TTC549 (cell line): ENCODE data around the gene CDK5.

ENCODE experiments used
- FAIRE-seq: peaks from 2 replicates; lab custom pipeline; 2012; peaks lifted over from hg19 to GRCh38; lab: Jason Lieb, UNC

CDK5 gene

DNA sequence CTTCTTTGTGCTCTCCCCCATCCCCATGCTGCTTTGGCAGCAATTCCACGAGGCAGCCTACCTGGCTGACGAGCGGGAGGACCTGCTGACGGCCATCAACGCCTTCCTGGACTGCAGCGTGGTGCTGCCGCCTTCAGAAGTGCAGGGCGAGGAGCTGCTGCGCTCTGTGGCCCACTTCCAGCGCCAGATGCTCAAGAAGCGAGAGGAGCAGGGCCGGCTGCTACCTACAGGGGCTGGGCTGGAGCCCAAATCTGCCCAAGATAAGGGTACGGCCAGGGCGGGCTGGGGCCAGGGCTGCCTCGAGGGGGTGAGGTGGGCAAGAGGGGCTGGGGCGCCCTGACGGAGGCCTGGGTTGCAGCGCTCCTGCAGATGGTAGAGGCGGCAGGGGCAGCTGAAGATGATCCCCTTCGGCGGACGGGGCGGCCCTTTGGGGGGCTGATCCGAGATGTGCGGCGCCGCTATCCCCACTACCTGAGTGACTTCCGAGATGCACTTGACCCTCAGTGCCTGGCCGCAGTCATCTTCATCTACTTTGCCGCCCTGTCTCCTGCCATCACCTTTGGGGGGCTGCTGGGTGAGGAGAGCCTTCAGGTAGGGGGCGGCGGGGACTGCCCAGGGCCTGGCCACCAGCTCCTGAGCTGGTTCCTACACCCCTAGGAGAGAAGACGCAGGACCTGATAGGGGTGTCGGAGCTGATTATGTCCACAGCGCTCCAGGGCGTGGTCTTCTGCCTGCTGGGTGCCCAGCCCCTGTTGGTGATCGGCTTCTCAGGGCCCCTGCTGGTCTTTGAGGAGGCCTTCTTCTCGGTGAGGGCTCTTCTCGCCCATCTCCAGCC lies 13.6 kb upstream of the CDK5 start:
- no peak for FAIRE-seq

DNA sequence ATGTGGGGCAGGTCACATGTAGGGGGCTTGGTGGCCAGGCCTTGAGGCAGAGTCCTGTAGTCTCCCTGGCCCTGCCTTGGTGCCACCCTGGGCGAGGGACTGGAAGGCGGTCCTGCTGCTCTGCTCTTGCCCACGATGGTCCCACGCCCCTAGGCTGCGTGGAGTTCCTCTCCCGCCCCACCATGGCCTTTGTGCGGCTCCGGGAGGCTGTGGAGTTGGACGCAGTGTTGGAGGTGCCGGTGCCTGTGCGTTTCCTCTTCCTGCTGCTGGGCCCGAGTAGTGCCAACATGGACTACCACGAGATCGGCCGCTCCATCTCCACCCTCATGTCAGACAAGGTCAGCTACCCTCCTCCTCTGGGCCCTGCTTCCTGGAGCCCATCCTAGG lies 12.9 kb upstream of the CDK5 start:
- FAIRE-seq: no peak

DNA sequence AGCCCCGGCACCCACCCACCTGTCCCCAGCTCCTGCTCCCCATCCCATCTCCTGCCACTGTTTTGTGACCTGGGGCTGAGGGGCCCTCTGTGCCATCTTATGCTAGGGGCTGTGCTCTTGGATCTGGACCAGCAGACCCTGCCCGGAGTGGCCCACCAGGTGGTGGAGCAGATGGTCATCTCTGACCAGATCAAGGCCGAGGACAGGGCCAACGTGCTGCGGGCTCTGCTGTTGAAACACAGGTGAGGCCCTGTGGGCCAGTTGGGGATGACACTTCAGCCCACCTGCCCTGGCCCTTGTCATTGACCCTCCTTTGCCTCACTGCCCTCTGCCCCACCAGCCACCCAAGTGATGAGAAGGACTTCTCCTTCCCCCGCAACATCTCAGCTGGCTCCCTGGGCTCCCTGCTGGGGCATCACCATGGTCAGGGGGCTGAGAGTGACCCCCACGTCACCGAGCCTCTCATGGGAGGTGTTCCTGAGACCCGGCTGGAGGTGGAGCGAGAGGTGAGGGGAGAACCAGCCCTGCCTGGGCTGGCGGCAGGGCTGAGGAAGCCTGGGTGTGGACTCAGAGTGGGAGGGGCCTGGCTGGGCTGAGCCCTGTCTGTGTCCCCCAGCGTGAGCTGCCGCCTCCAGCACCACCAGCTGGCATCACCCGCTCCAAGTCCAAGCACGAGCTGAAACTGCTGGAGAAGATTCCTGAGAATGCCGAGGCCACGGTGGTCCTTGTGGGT lies 12.3 kb upstream of the CDK5 start:
- FAIRE-seq: no peak

DNA sequence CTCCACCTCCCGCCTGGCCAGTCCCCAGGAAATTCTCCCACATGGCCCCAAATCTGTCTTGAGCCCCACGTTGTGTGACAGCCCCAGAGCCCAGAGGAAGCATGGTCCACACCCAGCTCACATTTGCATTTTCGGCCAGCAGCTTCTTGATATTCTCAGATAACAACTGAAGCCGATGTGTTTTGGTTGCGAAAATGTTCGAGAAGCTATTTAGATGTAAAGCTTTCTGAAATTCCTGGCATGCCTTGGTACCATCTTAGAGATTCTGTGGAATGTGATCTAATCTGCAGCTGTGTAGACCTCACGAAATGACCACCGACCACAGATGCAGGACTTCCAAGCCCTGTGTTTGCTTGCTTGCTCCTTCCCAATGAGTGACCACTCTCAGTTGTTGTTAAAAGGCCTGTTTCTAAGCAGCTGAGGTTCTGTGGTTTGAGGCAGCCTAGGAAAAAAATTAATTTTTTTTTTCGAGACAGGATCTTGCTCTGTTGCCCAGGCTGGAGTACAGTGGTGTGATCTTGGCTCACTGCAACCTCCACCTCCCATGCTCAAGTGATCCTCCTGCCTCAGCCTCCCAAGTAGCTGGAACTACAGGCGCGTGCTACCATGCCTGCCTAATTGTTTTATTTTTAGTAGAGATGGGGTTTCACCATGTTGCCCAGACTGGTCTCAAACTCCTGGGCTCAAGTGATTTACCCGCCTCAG lies 10.5 kb upstream of the CDK5 start:
- no peak for FAIRE-seq

DNA sequence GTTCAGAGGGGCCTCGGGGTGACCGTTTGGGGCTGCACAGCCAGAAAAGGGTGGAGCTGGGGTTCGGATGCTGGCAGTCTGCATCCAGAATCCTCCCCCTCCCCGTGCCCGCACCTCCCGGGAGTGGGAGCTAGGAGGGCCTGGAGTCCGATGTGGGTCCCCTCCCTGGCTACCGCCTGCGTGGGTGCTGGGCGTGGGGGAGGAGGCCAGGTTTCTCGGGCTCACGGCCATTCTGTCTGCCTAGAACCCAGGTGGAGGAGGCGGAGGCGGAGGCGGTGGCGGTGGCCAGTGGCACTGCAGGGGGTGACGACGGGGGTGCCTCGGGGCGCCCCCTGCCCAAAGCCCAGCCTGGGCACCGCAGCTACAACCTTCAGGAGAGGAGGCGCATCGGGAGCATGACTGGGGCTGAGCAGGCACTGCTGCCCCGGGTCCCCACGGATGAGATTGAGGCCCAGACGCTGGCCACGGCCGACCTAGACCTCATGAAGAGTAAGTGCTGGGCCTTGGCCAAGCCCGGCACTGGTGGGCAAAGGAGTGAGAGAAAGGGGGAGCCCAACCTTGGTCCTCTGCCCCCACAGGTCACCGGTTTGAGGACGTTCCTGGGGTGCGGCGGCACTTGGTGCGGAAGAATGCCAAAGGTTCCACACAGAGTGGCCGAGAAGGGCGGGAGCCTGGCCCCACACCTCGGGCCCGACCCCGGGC lies 8.7 kb upstream of the CDK5 start:
- FAIRE-seq: no peak

DNA sequence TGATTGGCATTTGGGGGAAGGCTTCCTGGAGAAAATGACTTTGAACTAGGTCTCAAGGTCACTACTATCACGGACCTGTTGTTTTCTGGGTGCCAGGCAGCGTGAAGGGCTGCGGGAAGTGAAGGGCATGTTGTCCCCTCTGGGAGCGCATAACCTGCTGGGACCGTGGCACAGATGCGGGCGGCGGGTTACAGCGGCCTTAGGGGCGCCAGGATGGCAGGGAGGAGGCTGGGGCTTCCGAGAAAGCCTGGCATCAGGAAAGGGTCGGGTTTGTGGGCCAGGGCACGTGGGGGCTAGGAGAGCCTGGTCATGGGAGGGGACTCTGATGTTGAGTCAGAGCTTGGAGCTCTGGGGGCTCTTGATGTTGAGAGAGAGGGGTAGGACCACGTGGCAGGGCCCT lies 7.8 kb upstream of the CDK5 start:
- FAIRE-seq: no peak

DNA sequence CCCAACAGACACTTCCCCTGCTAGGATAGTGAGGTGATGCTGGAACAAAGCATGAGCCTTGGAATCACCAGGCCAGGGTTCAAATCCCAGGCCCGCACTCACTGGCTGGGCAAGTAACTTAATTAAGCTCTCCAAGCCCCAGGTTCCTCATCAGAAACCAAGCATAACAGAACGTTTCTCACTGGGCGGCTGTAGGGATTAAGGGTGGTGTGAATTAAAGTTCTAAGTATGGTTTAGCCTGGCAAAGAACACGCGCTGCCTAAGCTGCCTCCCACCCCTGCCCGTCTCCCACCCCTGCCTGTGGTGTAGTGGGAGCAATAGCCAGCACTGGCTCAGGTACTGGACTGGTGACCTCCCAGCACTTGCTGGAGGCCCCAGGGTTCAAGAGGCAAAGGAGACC lies 7.3 kb upstream of the CDK5 start:
- no peak for FAIRE-seq

DNA sequence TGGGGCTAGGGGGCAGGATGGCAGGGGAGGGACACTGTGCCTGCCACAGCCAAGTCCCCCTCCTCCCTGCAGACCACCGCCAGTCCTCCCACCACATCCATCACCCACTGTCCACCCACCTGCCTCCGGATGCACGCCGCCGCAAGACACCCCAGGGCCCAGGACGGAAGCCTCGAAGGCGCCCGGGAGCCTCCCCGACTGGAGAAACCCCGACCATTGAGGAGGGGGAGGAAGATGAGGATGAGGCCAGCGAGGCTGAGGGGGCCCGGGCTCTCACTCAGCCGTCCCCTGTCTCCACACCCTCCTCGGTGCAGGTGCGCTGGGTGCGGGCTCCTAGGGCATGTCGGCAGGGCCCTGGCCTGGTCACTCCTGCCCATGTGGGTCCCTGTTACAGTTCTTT lies 6.8 kb upstream of the CDK5 start:
- FAIRE-seq: no peak

DNA sequence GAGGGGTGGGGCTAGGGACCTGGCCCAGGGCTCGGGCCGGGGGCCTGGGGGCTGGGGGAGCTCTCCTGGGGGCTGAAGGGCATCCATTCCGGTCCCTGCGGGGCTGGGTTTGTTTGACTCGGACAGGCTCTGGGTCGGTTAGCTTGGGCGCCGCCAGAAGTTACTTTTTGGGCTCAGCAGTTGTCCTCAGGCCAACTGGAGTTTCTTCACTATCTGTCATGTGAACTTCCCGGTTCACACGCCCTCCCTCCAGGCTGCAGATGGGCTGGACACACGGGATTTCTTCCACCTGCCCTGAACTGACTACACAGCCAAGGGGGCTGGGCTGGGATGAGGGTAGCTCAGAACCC lies 5.5 kb upstream of the CDK5 start:
- no peak for FAIRE-seq

DNA sequence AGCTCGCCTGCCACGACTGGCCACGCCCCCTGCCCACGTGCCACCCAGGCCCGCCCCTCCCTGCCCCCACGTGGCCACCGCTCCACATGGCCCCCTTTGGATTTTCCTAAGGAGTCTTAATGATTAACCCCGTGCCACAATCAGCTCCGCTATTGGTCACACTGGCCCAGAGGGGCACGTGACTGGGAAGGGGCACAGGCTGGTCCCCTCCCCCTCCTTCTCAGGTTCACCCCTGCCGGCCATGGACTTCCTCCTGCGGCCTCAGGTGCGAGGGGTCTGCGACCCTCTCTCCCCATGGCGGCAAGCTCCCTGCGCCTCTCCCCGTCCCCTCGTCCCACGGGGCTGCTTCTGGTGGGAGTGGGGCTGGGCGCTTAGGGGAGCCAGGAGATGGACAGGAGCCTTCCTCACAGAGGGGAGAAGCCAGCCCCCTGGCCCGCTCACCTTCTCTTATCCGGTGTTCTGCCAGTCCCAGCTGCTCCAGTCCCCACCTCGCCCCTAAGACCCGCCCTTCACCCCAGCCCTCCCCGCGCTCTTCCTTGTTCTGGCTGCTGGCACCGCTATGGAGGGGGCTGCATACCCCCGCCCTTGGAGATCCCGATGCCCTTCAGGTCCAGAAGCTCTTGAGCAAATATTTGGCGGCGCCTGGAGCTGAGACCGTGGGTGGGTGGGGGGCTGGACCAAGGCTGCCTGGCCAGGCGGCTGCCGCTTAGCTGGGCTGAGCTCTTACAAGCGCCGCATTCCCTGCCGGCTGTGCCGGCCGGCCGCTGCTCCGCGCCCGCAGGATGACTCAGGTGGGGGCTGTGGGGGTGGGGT lies 4.9 kb upstream of the CDK5 start:
- no peak for FAIRE-seq

DNA sequence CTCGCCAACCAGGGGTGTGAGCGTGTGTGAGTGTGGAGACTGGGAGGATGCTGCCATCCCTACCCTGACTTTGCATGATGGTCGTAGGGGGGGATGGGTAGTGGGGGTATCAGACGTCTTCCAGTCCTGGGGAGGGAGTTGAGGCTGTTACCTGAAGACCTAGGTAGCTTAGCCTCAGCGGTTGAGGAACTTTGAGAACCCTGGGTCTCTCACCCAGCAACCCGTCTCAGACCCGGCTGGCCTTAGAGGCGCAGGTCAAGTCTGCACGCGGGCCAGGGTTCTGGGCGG lies 4.4 kb upstream of the CDK5 start:
- no peak for FAIRE-seq

DNA sequence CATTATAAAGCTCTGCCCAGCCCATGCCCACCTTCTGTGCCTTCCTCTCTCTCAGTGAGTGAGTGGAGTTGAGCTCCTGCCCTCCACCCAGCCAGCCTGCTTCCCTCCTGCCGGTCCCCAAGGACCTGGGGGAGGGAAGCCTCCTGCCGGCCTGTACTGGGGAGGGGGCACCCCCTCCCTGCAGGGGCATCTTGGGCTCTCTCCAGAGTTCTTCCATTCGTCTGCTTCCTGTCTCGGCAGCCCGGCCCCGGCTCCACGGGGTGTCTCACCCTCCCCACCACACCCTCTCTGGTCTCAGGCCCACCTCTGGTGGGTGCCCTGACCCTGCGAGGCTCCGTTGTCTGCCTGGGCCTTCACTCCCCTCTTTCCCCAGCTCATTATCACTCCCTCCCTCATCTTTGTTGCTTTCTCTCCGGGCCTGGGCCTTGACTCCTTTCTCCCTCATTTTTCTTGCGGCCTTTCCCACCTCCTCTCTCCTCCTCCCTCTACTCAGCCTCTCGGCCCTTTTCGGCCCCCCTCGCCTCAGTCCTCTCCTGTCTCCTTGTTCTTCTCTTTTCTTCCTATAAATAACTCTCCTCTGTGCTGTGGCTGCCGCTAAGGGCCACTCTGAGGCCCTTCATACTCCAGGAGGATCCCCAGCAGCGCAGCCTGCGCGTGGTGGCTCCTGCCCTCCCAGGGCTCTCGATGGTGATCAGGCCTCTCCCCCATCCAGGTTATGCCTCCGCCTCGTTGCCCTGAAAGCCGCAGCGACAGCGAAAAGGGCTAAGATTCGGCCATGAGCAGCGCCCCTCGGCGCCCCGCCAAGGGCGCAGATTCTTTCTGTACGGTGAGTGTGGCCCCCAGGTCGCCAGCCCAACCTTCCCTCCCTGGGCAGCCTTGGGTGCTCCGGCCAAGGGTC lies 3.8 kb upstream of the CDK5 start:
- FAIRE-seq: no peak

DNA sequence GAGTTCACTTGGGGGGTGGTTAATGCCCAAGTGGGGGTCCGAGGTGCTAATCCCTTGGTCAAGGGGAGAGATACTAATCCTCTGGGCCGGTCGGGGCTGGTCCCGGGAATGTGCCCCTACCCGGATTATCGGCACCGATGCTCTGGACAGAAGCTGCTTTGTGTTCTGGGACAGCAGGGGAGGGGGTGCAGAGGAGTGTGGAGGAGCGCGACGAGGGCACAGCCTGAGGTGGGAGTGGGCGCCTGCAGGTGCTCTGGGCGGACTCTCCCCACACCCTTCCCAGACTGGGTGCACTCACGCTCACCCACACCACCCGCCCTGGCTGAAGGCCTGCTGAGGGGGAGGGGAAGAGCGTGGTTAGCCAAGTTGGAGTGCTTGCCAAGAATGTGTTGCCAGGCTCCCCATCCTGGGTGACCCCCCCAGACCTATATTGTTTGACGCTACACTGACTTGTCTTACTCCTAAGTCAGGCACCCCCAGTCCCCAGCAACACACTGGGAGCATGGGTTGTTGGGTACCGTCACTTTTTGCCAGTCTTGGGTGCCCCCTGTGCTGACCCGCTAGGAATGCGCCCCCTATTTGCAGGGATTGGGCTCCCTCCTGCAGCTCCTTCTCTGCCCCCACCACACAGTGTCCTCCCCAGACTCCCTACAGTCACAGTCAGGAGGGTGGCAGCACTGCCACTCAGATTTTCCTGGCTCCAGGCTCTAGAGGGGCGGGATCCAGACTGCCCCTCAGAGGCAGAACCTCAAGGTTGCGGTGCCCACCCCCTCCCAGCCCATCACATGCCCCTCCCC lies 2.9 kb upstream of the CDK5 start:
- FAIRE-seq: no peak

DNA sequence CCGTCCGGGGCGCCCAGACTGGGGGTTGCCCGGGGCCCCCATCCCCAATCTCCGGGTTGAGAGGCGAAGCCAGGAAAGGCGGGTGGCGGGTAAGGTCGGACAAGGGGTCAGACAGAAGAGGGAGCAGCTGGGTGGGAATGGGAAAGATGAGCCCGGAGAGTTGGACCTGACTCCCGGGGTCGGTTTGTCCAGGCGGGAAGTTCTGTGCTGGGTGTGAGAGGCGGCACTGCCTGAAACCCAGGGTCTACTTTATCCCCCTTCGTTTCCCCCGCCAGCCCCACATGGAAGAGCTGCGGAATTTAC lies 2.4 kb upstream of the CDK5 start:
- no peak for FAIRE-seq

DNA sequence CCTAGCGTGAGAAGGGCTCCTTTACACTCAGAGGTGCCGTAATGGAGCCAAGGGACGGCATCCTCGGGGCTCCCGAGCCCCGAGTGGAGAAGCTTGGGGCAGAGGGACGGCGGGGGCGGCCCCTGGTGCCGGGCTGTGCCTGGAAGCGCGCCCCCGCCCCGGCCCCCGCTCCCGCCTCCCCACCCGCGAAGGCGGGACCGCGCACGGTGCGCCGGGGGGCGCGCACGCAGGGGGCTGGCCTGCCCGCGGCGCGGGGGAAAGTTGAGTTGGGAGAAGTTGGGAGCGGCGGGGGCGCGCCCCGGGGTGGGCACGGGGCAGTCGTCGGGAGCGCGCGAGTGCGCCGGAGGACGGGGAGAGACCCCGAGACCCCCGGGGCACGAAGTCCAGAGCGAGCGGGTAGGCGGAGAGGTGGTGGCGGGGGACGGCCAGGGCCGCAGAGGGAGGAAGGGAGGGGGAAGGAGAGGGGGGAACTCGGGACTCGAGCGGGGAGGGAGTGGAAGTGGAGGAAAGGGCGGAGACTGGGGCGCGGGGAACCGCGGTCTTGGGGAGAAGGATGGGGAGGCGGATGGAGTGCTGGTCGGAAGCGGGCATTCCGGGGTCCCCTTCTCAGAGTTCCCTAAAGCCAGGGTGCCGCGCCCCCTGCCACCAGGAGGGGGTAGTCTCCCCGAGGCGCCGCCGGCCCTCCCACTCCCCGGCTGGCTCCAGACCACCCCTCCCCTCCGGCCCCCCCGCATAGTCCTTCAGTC lies 1.8 kb upstream of the CDK5 start, which contains the start of gene SLC4A2:
Gene SLC4A2 (plus strand): TSS at position 223 of the 746 bp plus-strand sequence. CDS start 2,399 bp downstream, outside the sequence.
- no peak for FAIRE-seq

DNA sequence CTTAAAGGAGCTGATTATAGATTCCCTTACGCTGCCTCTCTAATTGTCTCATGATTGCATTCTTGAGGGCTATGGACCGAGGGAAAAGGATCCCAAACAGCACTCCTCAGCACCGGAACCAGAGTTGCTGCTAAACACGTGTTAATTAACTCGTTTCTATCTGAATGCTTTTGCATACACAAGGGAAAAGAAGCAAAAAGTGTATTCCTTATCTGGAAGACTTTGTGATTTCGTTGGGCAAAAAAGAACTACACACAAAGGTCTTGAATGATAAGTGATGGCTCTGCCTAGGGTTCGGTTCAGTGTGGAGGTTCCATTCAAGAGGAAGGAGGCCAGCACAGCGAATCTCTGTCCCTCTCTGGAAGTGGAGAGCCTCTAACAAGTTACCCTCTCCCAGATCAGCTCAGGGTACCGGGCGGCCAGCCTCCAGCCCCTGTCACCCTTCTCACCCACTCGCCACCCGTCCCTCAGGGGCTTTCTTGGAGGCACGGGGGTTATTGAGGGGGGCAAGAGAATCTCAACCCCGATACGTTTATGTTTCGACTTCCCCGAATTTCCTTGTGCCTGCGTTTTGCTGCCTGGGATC lies 1.2 kb upstream of the CDK5 start:
- no peak for FAIRE-seq

DNA sequence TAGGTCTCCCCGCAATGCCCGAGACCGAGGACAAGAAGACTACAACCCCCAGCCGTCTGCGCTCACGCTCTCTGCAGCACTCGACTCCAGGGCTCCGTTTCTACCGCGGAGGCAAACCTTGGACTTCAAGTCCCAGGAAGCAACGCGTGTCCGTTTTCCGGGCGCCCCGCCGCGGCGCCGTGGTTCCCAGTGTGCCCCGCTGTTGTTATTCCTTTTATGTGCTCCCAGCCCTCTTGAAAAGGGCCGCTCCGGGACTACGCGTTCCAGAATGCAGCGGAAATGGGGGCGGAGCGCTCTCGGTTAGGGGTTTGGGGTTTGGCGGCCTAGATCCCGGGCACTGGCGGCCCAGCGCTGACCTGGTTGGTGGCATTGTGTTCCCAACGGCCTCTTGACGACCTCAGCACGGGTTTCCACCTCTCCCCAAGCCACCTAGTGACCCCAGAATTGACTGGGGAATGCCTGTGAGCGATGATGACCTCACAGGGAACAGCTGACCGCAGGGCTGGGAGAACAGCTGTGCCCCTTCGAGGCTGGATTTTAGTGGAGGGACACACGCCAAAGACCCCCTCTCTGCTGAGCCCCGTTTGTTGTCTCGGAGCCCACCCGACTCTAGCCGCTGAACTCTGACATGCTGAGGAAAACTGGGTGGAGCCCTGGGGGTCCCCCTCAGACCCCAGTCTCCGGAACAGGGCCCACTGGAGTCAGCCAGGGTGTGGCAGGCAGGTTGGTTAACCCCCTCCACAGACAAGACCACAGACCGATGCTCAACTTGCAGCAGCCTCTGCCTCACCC lies 488 bp upstream of the CDK5 start:
- FAIRE-seq: peak; percentile 93
